GM18868 (cell line): ENCODE data around the gene TACC2.

Source experiments
- ATAC-seq: cut with Tn5 transposase; IDR thresholded peaks from one replicate; pipeline ENCODE4 v1.9.1; 2021; ENCODE audit warnings: mild to moderate bottlenecking, moderate library complexity; ENCODE audit not compliant: unreplicated experiment

Gene TACC2

GRCh38 chr10:122263971-122264370, 275.0 kb downstream of the TACC2 start:
- no peak for ATAC-seq

GRCh38 chr10:122264436-122264835, 275.5 kb downstream of the TACC2 start:
- no peak for ATAC-seq

GRCh38 chr10:122264931-122265330, 276.0 kb downstream of the TACC2 start:
- no peak for ATAC-seq

GRCh38 chr10:122265896-122266295, 276.9 kb downstream of the TACC2 start:
- ATAC-seq: no peak

- ATAC-seq: peak; percentile 75
Measured at GRCh38 chr10:122267849-122268737, 279.1 kb downstream of the TACC2 start.

- ATAC-seq: no peak
Measured at GRCh38 chr10:122269059-122269687, 280.2 kb downstream of the TACC2 start.

- no peak for ATAC-seq
Measured at GRCh38 chr10:122271076-122271475, 282.1 kb downstream of the TACC2 start, which contains the start of gene BTBD16. BTBD16 (plus strand) TSS chr10:122271296; CDS start chr10:122275082, 3,786 bp downstream.

GRCh38 chr10:122273966-122274545, 285.1 kb downstream of the TACC2 start:
- ATAC-seq: no peak

- ATAC-seq: no peak
Measured at GRCh38 chr10:122276611-122277208, 287.7 kb downstream of the TACC2 start.

- no peak for ATAC-seq
Measured at GRCh38 chr10:122277526-122278136, 288.7 kb downstream of the TACC2 start.

- ATAC-seq: no peak
Measured at GRCh38 chr10:122279725-122280141, 290.8 kb downstream of the TACC2 start.

GRCh38 chr10:122280156-122280555, 291.2 kb downstream of the TACC2 start:
- no peak for ATAC-seq

- no peak for ATAC-seq
Measured at GRCh38 chr10:122281018-122281626, 292.2 kb downstream of the TACC2 start.

GRCh38 chr10:122281751-122282150, 292.8 kb downstream of the TACC2 start:
- ATAC-seq: no peak

GRCh38 chr10:122282253-122282671, 293.3 kb downstream of the TACC2 start:
- no peak for ATAC-seq

- ATAC-seq: no peak
Measured at GRCh38 chr10:122282909-122283308, 293.9 kb downstream of the TACC2 start.

- ATAC-seq: no peak
Measured at GRCh38 chr10:122285506-122286444, 296.8 kb downstream of the TACC2 start.

GRCh38 chr10:122286867-122287266, 297.9 kb downstream of the TACC2 start:
- no peak for ATAC-seq

- ATAC-seq: no peak
Measured at GRCh38 chr10:122287570-122287969, 298.6 kb downstream of the TACC2 start.
